Suprapubic skin (tissue), 4 donors: ENCODE measurements around the gene NSDHL. TPM values are rescaled to one million over a fixed set of nuclear protein-coding genes. Genes with fewer than 3 reads are reported as not detected.
"Not testable (repeated sequence)": the region's sequence is repeated elsewhere in the genome, so short reads cannot be mapped to it uniquely, and the experiment has no call there.

Experiments
- DNase-seq, 2 donors: peaks; one replicate each; pipeline ENCODE4 v3.0.0-alpha.2; 2019; ENCODE audit warnings: low spot score in 2 of 2
- H3K27ac ChIP-seq: fragments of 200-600 bp; sonication (generic); one replicate; pipeline ENCODE4 v1.5.1; 2019
- H3K27me3 ChIP-seq: fragments of 200-600 bp; sonication (generic); one replicate; pipeline ENCODE4 v1.5.1; 2019
- H3K36me3 ChIP-seq: fragments of 200-600 bp; sonication (generic); one replicate; pipeline ENCODE4 v1.5.1; 2019
- H3K4me1 ChIP-seq: fragments of 200-600 bp; sonication (generic); one replicate; pipeline ENCODE4 v1.5.1; 2019
- H3K4me3 ChIP-seq: fragments of 200-600 bp; sonication (generic); one replicate; pipeline ENCODE4 v1.5.1; 2019; ENCODE audit warnings: mild to moderate bottlenecking
- H3K9me3 ChIP-seq: fragments of 200-600 bp; sonication (generic); one replicate; pipeline ENCODE4 v1.5.1; 2019
- CTCF ChIP-seq, 2 donors: fragments of 200-600 bp in 1 of 2; fragments of 450-650 bp in 1 of 2; sonication (generic) in 1 of 2; IDR thresholded peaks; one replicate each; pipeline ENCODE4 v1.5.1; 2016 to 2019; ENCODE audit warnings: antibody characterized with exemption in 2 of 2, mild to moderate bottlenecking in 1 of 2, moderate library complexity in 1 of 2
- EP300 ChIP-seq: sonication (generic); formaldehyde crosslinking; IDR thresholded peaks from one replicate; pipeline ENCODE4 v1.6.1; 2017; ENCODE audit warnings: antibody characterized with exemption
- POLR2A ChIP-seq, 2 donors: fragments of 450-650 bp; IDR thresholded peaks; one replicate each; pipeline ENCODE4 v1.6.1; 2017; ENCODE audit warnings: antibody characterized with exemption in 2 of 2, mild to moderate bottlenecking in 2 of 2, moderate library complexity in 2 of 2
- POLR2AphosphoS5 ChIP-seq, 3 donors: sonication (generic); formaldehyde crosslinking; IDR thresholded peaks; one replicate each; pipeline ENCODE4 v1.6.1; 2017; ENCODE audit warnings: antibody characterized with exemption in 3 of 3
- WGBS: methylation state at CpG from one replicate; pipeline ENCODE4 v1.1.5; 2018; 5-methylcytosine and 5-hydroxymethylcytosine counted together
- total RNA-seq, 4 donors: library from RNA; depleted of rRNA; stranded (reverse); fragments of >200 nt; gene quantifications; one replicate each; pipeline ENCODE4 v1.1.0, GENCODE V29; 2016

The NSDHL gene
- total RNA-seq, 4 donors from 2014 or later, result 11.8 to 34.1 (median 22.4) TPM

- Histone ChIP-seq H3K36me3 (peaks cover 3% of the 10 kb centered on the region), H3K4me3 (peak overlapping the region; percentile 64), H3K4me1 (peaks cover 21% of the 10 kb centered on the region), H3K27me3 (no peaks in the 10 kb centered on the region), H3K9me3 (no peaks in the 10 kb centered on the region), H3K27ac (peak overlapping the region; percentile 59)
- 33% methylated on average over 10 of the region's 10 CpGs for WGBS
- TF ChIP-seq POLR2AphosphoS5 (IDR thresholded peaks at IDR 0.05) (no peak), EP300 (no peak), POLR2A (IDR thresholded peaks at IDR 0.05) (no peak), CTCF (IDR thresholded peaks at IDR 0.05) (no peak)
- DNase-seq, result no peak
Measured at GRCh38 chrX:152831391-152831790, 528 bp downstream of the NSDHL start.

- 99% methylated on average over 5 of the region's 5 CpGs for WGBS
- no peak overlapping the region for H3K27ac ChIP-seq
- H3K27me3 ChIP-seq, result no peaks in the 10 kb centered on the region
- peaks cover 3% of the 10 kb centered on the region for H3K36me3 ChIP-seq
- no peak overlapping the region for H3K4me3 ChIP-seq
- peaks cover 21% of the 10 kb centered on the region for H3K4me1 ChIP-seq
- no peaks in the 10 kb centered on the region for H3K9me3 ChIP-seq
- no peak for DNase-seq
- TF ChIP-seq POLR2A (IDR thresholded peaks at IDR 0.05) (no peak), EP300 (no peak), POLR2AphosphoS5 (IDR thresholded peaks at IDR 0.05) (no peak), CTCF (IDR thresholded peaks at IDR 0.05) (no peak)
Measured at GRCh38 chrX:152832520-152832919, 1.7 kb downstream of the NSDHL start.

- no peaks in the 10 kb centered on the region for H3K27me3 ChIP-seq
- no peaks in the 10 kb centered on the region for H3K9me3 ChIP-seq
- H3K4me3 ChIP-seq, result no peak overlapping the region
- DNase-seq, result no peak
- peaks cover 3% of the 10 kb centered on the region for H3K36me3 ChIP-seq
- H3K27ac ChIP-seq, result no peak overlapping the region
- no peak for TF ChIP-seq POLR2AphosphoS5 (IDR thresholded peaks at IDR 0.05)
- no peak for TF ChIP-seq CTCF (IDR thresholded peaks at IDR 0.05)
- TF ChIP-seq EP300, result no peak
- no peak for TF ChIP-seq POLR2A (IDR thresholded peaks at IDR 0.05)
- WGBS, result 75% methylated on average over 4 of the region's 4 CpGs
- H3K4me1 ChIP-seq, result peaks cover 21% of the 10 kb centered on the region
Measured at GRCh38 chrX:152833378-152833777, 2.5 kb downstream of the NSDHL start.

GRCh38 chrX:152835470-152835869 is 4.6 kb downstream of the NSDHL start:
- WGBS, result 100% methylated on average over 1 of the region's 1 CpG
- peaks cover 13% of the 10 kb centered on the region for H3K4me1 ChIP-seq

GRCh38 chrX:152842772-152843338 is 12.0 kb downstream of the NSDHL start:
- DNase-seq, result no peak
- Histone ChIP-seq H3K36me3 (peaks cover 4% of the 10 kb centered on the region), H3K9me3 (no peaks in the 10 kb centered on the region), H3K4me3 (no peak overlapping the region), H3K4me1 (no peaks in the 10 kb centered on the region), H3K27ac (no peak overlapping the region), H3K27me3 (no peaks in the 10 kb centered on the region)
- no peak for TF ChIP-seq POLR2AphosphoS5 (IDR thresholded peaks at IDR 0.05)
- no peak for TF ChIP-seq POLR2A (IDR thresholded peaks at IDR 0.05)
- TF ChIP-seq EP300, result no peak
- TF ChIP-seq CTCF (IDR thresholded peaks at IDR 0.05), result no peak
- WGBS, result 88% methylated on average over 10 of the region's 10 CpGs

More at GRCh38 chrX:152835470-152835869, 4.6 kb downstream of the NSDHL start:
- H3K27me3 ChIP-seq, H3K4me3 ChIP-seq, H3K9me3 ChIP-seq, H3K27ac ChIP-seq, H3K36me3 ChIP-seq, DNase-seq: not testable (repeated sequence)

- Histone ChIP-seq H3K36me3 (peaks cover 4% of the 10 kb centered on the region), H3K27ac (no peak overlapping the region), H3K27me3 (no peaks in the 10 kb centered on the region), H3K4me1 (no peaks in the 10 kb centered on the region), H3K4me3 (no peak overlapping the region), H3K9me3 (no peaks in the 10 kb centered on the region)
- no peak for DNase-seq
- WGBS, result 81% methylated on average over 5 of the region's 5 CpGs
- no peak for TF ChIP-seq POLR2A (IDR thresholded peaks at IDR 0.05)
Measured at GRCh38 chrX:152843852-152844251, 13.0 kb downstream of the NSDHL start.
